CD4-positive, alpha-beta T cell treated with Interleukin-4 for 1 hour (primary cell): Measurements from ENCODE around the gene GAD1.

Source experiments
- DNase-seq, 2 donors: peaks; one replicate each; pipeline ENCODE4 v3.0.0-alpha.2; 2020 to 2022

GAD1 gene

DNA sequence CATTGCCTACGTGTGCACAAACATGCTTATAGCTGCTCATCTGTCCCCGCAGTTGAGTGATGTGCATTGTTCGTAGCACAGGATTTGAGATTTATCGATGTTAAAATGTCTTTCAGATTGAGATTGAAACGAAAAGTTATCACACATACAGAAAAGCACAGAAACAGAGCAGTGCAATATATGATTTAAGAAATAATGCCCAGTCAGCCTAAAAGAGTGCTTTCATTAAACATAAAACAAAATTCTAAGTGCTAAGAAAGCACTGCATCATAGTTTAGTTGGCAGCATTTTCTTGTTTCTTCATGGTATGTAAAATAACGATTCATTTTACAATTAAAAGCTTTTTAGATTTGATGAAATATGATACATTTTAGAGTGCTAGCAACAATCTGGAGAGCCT is 80.4 kb downstream of the GAD1 start:
- no peak for DNase-seq

DNA sequence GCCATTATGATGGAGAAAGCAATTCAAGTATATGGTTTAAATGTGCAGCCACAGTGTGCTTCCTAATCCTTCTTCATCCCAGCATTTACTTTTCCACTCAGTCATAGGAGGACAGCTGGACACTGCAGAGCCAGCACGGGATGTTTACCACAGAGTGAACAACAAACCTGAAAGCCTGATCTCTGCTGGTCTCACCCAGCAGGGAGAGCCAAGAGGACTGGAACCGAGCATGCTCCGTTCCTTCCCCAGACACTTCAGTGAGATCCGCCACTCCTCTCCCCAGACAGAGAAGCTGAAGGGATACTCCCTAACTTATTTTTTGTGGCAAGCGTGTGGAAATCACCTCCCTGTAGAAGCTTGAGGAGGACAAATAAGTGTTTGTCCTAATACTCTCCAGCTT is 89.2 kb downstream of the GAD1 start:
- no peak for DNase-seq
